SHP77 treated with DMSO at 0.1 percent for 48 hours (cell line): ENCODE measurements around the gene CAPN13.

Experiments used
- DNase-seq: peaks from one replicate; lab custom pipeline; 2025; lab: John Stamatoyannopoulos, UW

CAPN13 gene

GRCh38 chr2:30764021-30764800, 43.0 kb downstream of the CAPN13 start:
- no peak for DNase-seq

DNA sequence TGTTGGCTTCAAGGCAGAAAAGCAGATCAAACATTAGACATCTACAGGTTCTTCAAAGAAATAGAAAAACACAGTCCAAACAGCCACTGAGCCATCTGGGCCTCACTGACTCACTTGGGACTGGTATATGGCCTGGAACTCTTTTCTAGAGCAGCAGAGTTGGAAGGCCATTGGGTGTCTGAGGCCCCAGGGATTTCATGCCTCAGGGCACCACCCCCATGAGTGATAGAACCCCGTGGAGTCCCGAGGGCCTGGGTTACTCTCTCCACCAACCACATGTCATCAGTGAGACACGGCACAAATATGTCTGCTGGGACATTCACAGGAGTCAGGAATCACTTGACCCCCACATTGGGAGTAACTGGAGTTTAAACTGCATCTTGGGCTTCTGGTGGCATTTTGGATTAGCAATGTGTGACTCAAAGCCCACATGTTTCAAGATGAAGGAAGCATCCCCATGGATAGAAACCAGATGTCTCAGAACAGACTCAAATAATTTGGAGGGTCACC, 44.0 kb downstream of the CAPN13 start:
- DNase-seq, result no peak

DNA sequence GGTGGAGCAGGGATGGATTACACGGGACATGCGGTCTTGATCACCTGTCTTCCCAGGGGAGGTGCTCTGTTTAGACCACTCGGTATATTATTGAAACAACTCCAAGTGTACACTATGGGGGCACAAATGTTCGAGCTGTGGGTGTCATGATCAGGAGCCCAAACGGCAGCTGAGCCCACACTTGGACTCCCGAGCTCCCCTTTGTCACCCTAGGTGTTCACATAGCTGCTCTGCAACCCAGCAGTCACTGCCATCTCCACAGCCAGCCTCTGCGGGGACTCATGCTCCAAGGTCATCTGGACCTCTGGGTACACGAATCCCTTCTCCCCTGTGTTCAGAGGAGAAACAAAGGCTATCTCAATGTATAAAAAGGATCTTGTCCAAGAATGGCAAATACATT, 46.0 kb downstream of the CAPN13 start:
- DNase-seq, result no peak

- DNase-seq, result no peak
Measured at GRCh38 chr2:30759481-30759880, 47.8 kb downstream of the CAPN13 start.

- DNase-seq, result no peak
Measured at GRCh38 chr2:30758191-30758651, 49.0 kb downstream of the CAPN13 start.

- DNase-seq, result no peak
Measured at GRCh38 chr2:30757749-30758148, 49.5 kb downstream of the CAPN13 start.

- no peak for DNase-seq
Measured at GRCh38 chr2:30756971-30757370, 50.3 kb downstream of the CAPN13 start.

GRCh38 chr2:30756051-30756719, 51.1 kb downstream of the CAPN13 start:
- no peak for DNase-seq

- no peak for DNase-seq
Measured at GRCh38 chr2:30753630-30754029, 53.6 kb downstream of the CAPN13 start.

DNA sequence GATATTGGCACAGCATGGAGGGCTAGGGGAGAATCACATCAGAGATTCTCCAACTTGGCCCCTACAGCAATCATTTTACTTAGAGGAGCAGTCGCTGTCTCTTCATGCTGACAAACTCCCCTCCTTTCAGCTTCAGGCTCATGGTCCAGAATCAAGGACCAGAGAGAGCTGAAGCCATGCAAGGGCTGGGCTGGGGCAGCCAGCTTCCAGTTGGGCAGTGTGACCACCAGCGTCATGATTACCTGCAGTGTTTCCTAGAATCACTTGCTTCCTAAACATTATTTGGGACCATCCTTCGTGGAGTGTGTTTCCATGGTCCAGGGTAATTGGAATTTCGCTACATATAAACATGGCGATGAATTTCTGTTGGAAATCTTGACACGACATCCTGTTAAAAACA, 54.4 kb downstream of the CAPN13 start:
- DNase-seq, result no peak

GRCh38 chr2:30747206-30747605, 60.0 kb downstream of the CAPN13 start:
- DNase-seq, result no peak

DNA sequence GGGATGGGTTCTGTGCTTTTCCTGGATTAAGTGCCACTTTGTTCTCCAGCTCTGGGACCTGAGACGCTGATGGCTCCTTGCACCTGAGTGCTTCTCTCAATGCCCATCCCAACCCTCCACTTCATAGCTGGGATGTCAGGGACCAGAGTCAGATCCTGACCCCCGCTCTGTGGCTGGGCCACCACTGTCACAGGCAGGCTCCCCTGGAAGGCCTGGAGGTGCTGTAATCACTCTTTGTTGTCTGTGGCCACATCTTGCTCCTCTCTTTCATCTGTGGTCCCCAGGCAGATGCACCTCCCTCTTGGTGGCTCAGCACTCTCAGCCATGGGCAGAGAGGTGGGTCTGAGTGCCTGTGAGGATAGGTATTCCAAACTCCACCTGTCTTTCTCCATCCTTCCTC, 62.4 kb downstream of the CAPN13 start:
- no peak for DNase-seq

DNA sequence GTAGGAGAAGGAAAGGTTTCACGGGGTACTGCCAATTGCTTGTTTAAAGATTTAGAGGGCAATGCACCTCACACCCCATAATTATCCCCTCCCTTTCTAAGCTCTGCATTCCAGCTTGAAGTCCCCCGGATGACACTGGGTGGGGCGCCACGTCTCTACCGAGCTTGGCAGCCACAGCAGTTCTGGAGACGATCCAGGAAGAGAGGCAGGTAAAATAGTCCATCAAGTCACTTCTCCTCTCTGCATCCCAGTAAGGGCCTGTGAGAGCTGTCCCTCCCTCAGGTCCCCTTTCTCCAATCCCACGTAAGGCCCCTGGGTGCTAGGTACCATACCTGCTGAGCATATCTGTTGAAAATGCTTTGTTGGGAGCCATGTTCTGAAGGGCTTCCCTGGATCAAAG, 65.7 kb downstream of the CAPN13 start:
- DNase-seq, result no peak

DNA sequence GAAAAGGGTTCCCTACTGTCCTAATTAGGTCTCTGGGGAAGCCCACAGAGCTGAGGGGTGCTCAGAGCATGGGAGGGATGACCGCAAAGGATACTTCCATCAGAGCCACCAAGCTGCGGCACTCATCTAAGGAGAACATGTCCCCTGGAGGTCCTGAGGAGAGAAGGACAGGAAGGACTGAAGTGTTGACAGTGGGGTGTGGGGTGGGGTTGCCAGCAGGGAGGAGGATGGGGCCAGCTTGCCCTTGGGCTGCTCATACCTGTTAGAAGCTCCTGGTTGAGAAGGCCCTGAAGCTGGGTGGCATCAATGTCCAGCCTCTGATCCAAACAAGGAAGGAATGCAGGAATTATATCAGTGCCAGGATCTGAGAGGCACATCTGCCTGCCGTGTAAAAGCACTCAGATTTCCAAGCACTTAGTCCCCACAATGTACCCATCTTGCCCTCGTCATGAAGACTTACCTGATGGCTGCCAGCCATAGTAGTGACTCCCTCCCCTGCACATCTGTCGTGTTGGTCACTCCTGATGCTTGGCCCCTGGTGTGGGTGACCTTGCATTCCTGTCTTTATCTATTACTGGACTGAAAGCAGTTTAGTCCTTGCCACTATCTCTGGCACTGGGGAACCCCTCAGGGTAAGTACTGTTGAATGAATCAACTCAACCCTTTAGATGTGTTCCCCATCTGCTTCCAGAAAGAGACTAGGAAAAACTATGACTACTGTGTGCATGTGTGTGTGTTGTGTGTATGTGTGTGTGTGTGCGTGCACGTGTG, 68.9 kb downstream of the CAPN13 start:
- DNase-seq, result no peak

DNA sequence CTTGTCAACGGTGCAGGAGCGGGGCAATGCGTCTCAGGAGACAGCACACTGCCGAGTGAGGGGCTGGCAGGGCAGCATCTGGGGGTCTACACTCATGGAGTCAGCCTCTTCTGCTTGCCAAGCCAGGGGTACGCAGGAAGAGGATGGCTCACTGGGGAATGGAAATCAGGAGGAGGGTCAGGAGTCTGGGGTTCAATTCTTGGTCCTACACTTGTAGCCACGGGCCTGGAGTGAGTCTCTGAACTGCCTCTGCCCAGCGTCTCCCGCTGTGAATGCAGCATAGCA, 70.0 kb downstream of the CAPN13 start:
- no peak for DNase-seq

DNA sequence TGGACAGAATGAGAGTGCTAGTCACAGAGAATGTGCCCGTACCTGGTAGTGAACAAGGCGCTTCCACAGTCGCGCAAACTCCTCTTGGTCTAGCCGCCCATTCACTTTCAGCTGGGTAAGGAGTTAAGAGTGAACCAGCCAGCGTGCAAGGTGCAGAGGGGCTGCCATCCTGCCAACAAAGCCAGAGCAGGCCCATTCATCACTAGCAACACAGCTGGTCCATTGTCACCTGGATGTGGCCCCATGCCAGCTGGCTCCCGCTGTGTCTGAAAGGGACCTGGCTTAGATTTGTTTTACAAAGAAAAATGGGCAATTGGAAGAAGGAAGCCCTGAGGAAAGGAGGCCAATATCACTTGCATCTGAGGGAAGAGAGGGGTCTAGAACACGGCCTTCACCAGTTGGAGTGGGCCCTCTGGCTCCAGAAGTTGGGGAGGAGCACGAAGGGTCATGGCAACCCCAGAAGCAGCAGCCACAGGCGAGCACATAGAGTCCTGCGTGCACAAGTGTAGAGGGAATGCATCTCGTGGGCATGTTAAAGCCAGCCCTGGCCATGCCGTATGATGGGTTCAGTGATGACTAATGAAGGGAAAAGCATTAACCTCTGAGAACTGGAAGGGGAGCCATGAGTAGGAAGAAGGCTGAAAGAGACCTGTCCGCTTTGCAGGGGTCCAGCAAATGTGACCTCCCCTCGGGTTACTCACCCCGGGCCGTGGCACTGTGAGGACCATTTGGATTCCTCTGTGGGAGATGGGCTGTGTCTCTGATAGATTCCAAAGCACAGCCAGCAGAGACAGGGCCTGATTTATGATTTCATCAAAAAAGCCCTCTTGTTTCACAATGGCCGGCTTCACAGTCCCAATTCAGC, 70.6 kb downstream of the CAPN13 start:
- DNase-seq, result peak; percentile 15

- DNase-seq, result no peak
Measured at GRCh38 chr2:30733876-30734520, 73.2 kb downstream of the CAPN13 start.

GRCh38 chr2:30732876-30733275, 74.4 kb downstream of the CAPN13 start:
- DNase-seq, result no peak

DNA sequence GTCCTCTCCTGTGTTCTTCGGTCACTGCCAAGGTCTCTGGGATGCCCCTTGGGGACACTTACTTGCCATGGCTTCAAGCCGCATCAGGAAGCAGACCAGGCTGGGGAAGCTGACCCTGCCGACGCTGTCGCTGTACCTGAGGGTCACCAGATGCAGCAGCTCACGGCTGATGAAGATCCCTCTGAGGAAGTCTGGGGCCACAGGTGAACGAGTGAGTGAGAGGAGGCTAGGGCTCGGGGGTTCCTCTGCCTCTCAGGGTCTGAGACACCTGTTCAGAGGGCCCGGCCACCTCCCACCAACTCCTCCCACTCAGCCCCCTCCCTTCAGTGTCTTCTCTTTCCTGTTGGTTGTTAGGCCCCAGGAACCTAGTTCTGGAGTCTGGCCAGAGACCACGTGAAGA, 74.9 kb downstream of the CAPN13 start:
- no peak for DNase-seq

DNA sequence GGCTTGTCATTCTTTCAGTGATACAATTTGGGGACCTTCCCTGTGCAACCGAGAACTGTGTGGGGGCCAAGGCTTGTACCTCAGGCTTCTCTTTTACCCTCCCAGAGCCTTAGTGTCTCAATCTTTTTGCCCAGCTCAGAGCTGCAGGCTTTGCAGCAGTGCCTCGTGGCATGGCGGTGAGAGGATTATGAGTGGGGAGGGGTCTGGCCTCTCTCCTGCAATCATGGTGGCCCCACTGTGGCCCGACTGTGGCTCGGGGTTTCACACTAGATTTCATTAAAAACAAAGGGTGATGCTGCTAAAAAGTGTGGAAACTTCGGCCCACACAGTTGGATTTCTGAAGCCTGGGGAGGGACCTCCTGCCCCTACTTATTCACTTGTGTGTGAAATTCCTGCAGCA, 75.5 kb downstream of the CAPN13 start:
- DNase-seq, result no peak
